Urinary bladder (tissue), 4 donors: Measurements from ENCODE around the gene SUN1. TPM values are rescaled to one million over a fixed set of nuclear protein-coding genes. Genes with fewer than 3 reads are reported as not detected.

Source experiments
- DNase-seq: peaks from one replicate; pipeline ENCODE4 v3.0.0-alpha.2; 2015; ENCODE audit errors: extremely low spot score
- H3K27ac ChIP-seq: one replicate; pipeline ENCODE4 v1.5.1; 2013; ENCODE audit warnings: low read depth, mild to moderate bottlenecking, moderate library complexity
- H3K36me3 ChIP-seq: one replicate; pipeline ENCODE4 v1.6.1; 2013; ENCODE audit warnings: mild to moderate bottlenecking, moderate library complexity; ENCODE audit not compliant: insufficient read depth
- H3K4me1 ChIP-seq: one replicate; pipeline ENCODE4 v1.6.1; 2013; ENCODE audit warnings: mild to moderate bottlenecking, moderate library complexity; ENCODE audit not compliant: insufficient read depth
- H3K4me3 ChIP-seq: one replicate; pipeline ENCODE4 v1.5.1; 2013; ENCODE audit warnings: low read depth, low read length
- WGBS: extraction: QIAGEN DNeasy Blood & Tissue Kit; methylation state at CpG from one replicate; pipeline ENCODE4 v1.1.7; 2013; 5-methylcytosine and 5-hydroxymethylcytosine counted together
- polyA plus RNA-seq: library from polyadenylated mRNA; stranded (reverse); fragments of 200-250 nt; gene quantifications from one replicate; pipeline ENCODE4 v1.2.3, GENCODE V29; 2013
- total RNA-seq: library from RNA; depleted of rRNA; stranded (reverse); fragments of >200 nt; gene quantifications from one replicate; pipeline ENCODE4 v1.2.3, GENCODE V29; 2014
- donor health status: healthy with polysubstance abuse.
- donor health status: healthy.

The SUN1 gene
- total and polyA plus RNA-seq, 2 donors: 103 to 238 TPM

DNA sequence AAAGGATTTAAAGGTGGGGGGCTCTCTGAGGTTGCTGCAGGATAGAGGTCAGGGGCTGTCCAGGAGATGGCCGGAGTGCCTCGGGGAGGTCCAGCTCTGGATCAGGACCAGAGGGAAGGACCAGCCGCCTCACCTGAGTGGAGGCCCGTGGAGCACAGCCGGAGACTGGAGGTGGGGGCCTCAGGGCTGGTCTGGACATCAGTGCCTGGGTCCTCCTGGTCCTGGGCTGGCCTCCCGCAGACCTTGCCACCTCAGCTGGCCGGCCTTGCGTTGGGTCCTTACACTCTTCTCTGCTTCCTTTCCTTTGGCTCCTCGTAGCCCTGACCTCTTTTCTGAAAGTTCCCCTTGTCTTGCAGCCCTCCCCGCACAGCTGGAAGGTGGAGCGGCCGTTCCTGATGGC lies 2.0 kb downstream of the SUN1 start:
- no peaks in the 10 kb centered on the region for H3K36me3 ChIP-seq
- H3K27ac ChIP-seq: no peak overlapping the region
- WGBS: 93% methylated on average over 12 of the region's 12 CpGs
- DNase-seq: no peak
- no peak overlapping the region for H3K4me3 ChIP-seq
- peaks cover 5% of the 10 kb centered on the region for H3K4me1 ChIP-seq

DNA sequence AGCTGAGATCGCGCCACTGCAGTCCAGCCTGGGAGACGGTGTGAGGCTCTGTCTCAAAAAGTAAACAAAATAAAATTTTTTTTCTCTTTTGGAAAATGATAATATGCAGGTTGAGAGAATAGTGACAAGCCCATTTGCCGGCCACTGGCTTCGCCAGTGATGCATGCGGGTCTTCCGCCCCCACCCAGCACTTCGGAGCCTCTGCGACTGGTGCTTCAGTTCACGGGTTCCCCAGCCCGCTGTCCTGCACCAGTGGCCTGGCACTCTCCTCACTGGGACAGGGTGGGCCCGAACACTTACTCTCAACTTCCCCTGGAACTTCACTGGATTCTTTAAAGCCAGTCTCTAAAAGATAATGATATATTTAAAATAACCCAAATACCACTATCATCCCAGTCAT lies 2.7 kb downstream of the SUN1 start:
- Histone ChIP-seq H3K4me3 (no peak overlapping the region), H3K36me3 (peaks cover 1% of the 10 kb centered on the region), H3K27ac (no peak overlapping the region), H3K4me1 (peaks cover 5% of the 10 kb centered on the region)
- DNase-seq: no peak
- 92% methylated on average over 12 of the region's 12 CpGs for WGBS

- Histone ChIP-seq H3K36me3 (peaks cover 6% of the 10 kb centered on the region), H3K27ac (peak overlapping the region; percentile 12), H3K4me3 (no peak overlapping the region), H3K4me1 (peaks cover under 1% of the 10 kb centered on the region)
- WGBS: 81% methylated on average over 27 of the region's 27 CpGs
- no peak for DNase-seq
Measured at GRCh38 chr7:835485-836401, 3.5 kb downstream of the SUN1 start.

- Histone ChIP-seq H3K4me1 (no peaks in the 10 kb centered on the region), H3K4me3 (no peak overlapping the region), H3K36me3 (peaks cover 6% of the 10 kb centered on the region), H3K27ac (no peak overlapping the region)
- WGBS: 75% methylated on average over 5 of the region's 5 CpGs
- no peak for DNase-seq
Measured at GRCh38 chr7:836429-836828, 4.2 kb downstream of the SUN1 start.

- 92% methylated on average over 19 of the region's 19 CpGs for WGBS
- Histone ChIP-seq H3K27ac (no peak overlapping the region), H3K36me3 (peaks cover 6% of the 10 kb centered on the region), H3K4me1 (no peaks in the 10 kb centered on the region), H3K4me3 (no peak overlapping the region)
- DNase-seq: no peak
Measured at GRCh38 chr7:837001-837400, 4.7 kb downstream of the SUN1 start.

DNA sequence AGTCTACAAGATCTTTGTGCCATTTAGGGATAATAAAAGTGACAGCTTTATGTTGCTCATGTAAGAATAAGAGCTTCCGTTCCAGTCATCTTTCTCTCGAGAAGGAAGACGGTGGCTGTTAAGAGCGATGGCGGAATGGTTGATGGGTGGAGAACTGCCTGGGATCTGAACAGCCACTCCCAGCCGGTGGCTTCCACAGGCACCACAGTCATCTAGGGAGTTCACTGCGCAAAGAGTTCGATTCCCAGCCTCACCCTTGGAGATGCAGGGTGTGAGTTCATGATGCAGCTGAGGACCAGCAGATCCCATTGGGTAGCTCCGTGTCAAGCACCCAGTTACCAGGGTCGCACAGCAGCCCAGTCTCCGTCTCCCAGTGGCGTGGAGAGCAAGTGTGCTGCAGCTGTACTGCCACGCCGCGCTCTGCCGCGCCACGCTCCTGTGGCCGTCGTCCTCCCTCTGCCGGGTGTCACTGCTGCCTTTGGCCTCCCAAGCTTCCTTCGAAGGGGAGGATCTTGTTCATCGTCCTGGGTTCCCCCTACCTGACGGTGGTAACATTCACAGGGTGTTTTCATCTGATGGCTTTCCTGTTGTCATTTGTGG lies 7.8 kb downstream of the SUN1 start:
- Histone ChIP-seq H3K4me1 (no peaks in the 10 kb centered on the region), H3K36me3 (peaks cover 10% of the 10 kb centered on the region), H3K4me3 (no peak overlapping the region), H3K27ac (no peak overlapping the region)
- no peak for DNase-seq
- WGBS: 92% methylated on average over 24 of the region's 24 CpGs

DNA sequence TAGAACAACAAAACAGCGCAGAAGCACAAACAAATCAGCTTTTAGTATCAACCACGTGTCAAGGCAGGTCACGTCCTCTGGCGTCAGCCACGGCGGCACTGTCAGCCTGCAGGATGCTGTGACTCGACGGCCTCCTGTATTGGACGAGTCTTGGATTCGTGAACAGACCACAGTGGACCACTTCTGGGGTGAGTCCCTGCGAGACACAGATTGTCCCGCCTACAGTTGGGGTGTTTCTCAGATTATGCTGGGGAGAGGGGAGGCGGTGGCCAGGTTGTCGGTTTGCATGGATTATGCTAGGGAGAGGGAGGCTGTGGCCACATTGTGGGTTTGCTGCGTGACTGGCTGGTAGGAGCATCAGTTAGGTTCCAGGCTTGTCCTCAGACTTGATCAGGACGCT lies 9.7 kb downstream of the SUN1 start:
- H3K27ac ChIP-seq: no peak overlapping the region
- peaks cover 10% of the 10 kb centered on the region for H3K36me3 ChIP-seq
- no peak overlapping the region for H3K4me3 ChIP-seq
- WGBS: 48% methylated on average over 16 of the region's 16 CpGs
- no peak for DNase-seq
- H3K4me1 ChIP-seq: no peaks in the 10 kb centered on the region

DNA sequence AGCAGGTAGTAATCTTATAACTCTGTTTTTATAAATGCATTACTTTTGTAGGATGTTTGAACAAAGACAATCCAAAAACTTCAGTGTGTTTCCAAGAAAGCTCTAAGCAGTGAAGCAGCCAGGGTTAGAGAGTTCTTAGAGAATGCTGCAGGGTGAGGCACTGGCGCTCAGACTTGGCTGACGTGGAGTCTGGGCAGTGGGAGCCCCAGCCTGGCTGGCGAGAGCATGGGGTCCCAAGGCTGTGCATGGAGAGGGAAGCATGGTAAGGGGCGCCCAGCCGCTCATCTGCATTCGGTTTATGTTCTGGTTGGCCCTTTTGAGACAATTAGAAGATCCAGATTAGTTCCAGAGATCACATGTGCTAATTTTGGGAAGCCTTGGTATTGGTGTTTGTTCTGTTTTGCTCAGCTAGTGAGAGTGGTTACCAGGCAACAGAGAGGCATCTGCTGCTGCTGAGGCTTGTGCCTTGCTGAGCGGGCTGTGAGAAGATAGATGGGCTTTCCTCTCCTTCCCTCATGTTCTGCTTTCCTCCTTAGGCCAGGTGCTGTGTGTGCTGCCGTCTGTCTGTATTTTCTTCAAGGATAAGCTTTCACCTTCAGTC lies 10.3 kb downstream of the SUN1 start:
- Histone ChIP-seq H3K4me1 (no peaks in the 10 kb centered on the region), H3K36me3 (peaks cover 10% of the 10 kb centered on the region), H3K27ac (no peak overlapping the region), H3K4me3 (no peak overlapping the region)
- no peak for DNase-seq
- WGBS: 48% methylated on average over 8 of the region's 8 CpGs

DNA sequence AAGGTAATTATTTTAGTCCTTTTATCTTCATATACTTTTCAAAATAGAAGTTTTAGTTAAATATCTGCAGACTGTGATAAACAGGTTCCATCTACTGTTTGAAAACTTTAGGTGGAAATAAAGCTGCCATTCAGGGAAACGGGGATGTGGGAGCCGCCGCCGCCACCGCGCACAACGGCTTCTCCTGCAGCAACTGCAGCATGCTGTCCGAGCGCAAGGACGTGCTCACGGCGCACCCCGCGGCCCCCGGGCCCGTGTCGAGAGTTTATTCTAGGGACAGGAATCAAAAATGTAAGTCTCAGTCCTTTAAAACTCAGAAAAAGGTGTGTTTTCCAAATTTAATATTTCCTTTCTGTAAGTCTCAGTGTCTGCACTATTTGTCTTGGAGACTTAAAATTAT lies 11.0 kb downstream of the SUN1 start:
- WGBS: 94% methylated on average over 17 of the region's 17 CpGs
- Histone ChIP-seq H3K4me1 (no peaks in the 10 kb centered on the region), H3K4me3 (no peak overlapping the region), H3K27ac (no peak overlapping the region), H3K36me3 (peaks cover 10% of the 10 kb centered on the region)
- DNase-seq: no peak

DNA sequence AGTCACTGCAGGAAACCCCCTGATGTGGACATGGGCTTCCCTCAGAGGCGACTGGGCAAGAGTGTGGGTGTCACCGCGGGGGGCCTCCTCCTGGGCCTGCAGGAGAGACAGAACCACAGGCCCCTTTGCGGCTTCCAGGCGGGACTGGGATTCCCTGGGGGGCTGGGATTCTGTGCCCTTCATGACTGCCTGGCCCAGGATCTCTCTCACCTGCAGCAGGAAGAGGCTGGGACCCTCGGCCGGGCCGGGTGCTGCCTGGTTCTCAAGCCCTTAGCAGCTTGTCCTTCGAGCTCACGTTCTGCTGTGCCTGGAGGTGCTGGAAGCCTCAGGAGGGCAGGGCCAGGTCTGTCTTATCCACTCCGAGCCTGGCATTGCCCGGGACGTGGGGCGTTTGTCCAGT lies 11.8 kb downstream of the SUN1 start:
- no peak for DNase-seq
- no peak overlapping the region for H3K27ac ChIP-seq
- 95% methylated on average over 14 of the region's 14 CpGs for WGBS
- no peak overlapping the region for H3K4me3 ChIP-seq
- H3K4me1 ChIP-seq: no peaks in the 10 kb centered on the region
- peaks cover 10% of the 10 kb centered on the region for H3K36me3 ChIP-seq

GRCh38 chr7:844514-844913 lies 12.2 kb downstream of the SUN1 start:
- no peak for DNase-seq
- WGBS: 92% methylated on average over 15 of the region's 15 CpGs
- no peak overlapping the region for H3K4me3 ChIP-seq
- H3K4me1 ChIP-seq: no peaks in the 10 kb centered on the region
- H3K27ac ChIP-seq: no peak overlapping the region
- peaks cover 10% of the 10 kb centered on the region for H3K36me3 ChIP-seq

DNA sequence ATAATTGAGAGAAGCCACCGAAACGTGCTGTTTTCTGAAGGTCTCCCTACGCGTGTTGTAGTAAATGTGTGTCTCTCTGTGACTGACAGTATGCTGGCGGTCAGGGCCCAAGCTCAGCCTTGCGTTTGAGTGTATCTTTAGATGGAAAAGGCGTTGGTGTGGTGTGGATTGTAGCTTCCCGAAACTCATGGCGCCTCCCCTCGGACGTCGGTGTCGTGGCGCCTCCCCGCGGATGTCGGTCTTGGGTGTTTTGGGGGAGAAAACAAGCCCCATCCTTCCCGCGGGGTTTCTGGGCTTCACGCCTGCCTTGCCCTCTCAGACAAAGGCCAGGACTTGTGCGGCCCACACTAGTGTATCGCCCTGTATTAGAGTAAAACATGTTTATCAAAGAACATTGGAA lies 12.8 kb downstream of the SUN1 start:
- no peak for DNase-seq
- no peak overlapping the region for H3K27ac ChIP-seq
- H3K36me3 ChIP-seq: peaks cover 11% of the 10 kb centered on the region
- no peak overlapping the region for H3K4me3 ChIP-seq
- WGBS: 95% methylated on average over 22 of the region's 22 CpGs
- H3K4me1 ChIP-seq: no peaks in the 10 kb centered on the region

DNA sequence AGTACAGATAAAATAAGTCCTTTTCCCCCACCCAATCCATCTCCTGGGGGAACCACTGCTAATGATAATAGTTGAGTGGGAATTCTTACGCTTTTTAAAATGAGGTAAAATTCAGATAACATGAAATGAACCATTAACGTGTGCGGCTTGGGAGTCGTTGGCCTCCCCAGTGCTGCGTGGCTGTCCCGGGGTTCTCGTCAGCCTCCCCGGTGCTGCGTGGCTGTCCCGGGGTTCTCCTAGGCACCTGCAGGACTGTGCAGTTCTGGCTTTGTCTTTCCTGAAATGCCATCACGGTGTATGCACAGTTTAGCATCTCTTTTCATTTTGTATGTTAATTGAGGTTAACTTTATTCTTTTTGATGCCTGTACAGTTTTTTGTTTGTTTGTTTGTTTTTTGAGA lies 13.5 kb downstream of the SUN1 start:
- peaks cover 8% of the 10 kb centered on the region for H3K36me3 ChIP-seq
- H3K27ac ChIP-seq: no peak overlapping the region
- H3K4me3 ChIP-seq: no peak overlapping the region
- WGBS: 96% methylated on average over 11 of the region's 11 CpGs
- no peak for DNase-seq
- no peaks in the 10 kb centered on the region for H3K4me1 ChIP-seq
